HG03342 (cell line): Measurements from ENCODE around the gene CLOCK.

ENCODE experiments used
- ATAC-seq: cut with Tn5 transposase; IDR thresholded peaks from one replicate; pipeline ENCODE4 v1.9.1; 2021; ENCODE audit warnings: mild to moderate bottlenecking, moderate library complexity; ENCODE audit not compliant: unreplicated experiment

Gene CLOCK

GRCh38 chr4:55488716-55489115, 58.0 kb downstream of the CLOCK start:
- no peak for ATAC-seq

- no peak for ATAC-seq
Observed at GRCh38 chr4:55485821-55486220, 60.9 kb downstream of the CLOCK start.

- no peak for ATAC-seq
Observed at GRCh38 chr4:55483315-55483714, 63.4 kb downstream of the CLOCK start.

GRCh38 chr4:55475394-55476243, 71.1 kb downstream of the CLOCK start:
- no peak for ATAC-seq

- no peak for ATAC-seq
Observed at GRCh38 chr4:55469979-55470378, 76.7 kb downstream of the CLOCK start.

- no peak for ATAC-seq
Observed at GRCh38 chr4:55468724-55469123, 78.0 kb downstream of the CLOCK start.

GRCh38 chr4:55466001-55466400, 80.7 kb downstream of the CLOCK start:
- no peak for ATAC-seq

- no peak for ATAC-seq
Observed at GRCh38 chr4:55458611-55459010, 88.1 kb downstream of the CLOCK start.

GRCh38 chr4:55458164-55458563, 88.5 kb downstream of the CLOCK start:
- ATAC-seq, result no peak

GRCh38 chr4:55450566-55450965, 96.1 kb downstream of the CLOCK start:
- ATAC-seq, result no peak

GRCh38 chr4:55447831-55448230, 98.9 kb downstream of the CLOCK start:
- ATAC-seq, result no peak

- no peak for ATAC-seq
Observed at GRCh38 chr4:55447108-55447708, 99.5 kb downstream of the CLOCK start.

- no peak for ATAC-seq
Observed at GRCh38 chr4:55446578-55446922, 100.2 kb downstream of the CLOCK start.

- no peak for ATAC-seq
Observed at GRCh38 chr4:55445921-55446577, 100.7 kb downstream of the CLOCK start.

GRCh38 chr4:55444827-55445226, 101.9 kb downstream of the CLOCK start:
- ATAC-seq, result no peak

GRCh38 chr4:55442541-55442940, 104.2 kb downstream of the CLOCK start:
- ATAC-seq, result no peak

GRCh38 chr4:55440786-55441185, 105.9 kb downstream of the CLOCK start:
- no peak for ATAC-seq

- ATAC-seq, result no peak
Observed at GRCh38 chr4:55439023-55439422, 107.7 kb downstream of the CLOCK start.

- no peak for ATAC-seq
Observed at GRCh38 chr4:55438314-55438713, 108.4 kb downstream of the CLOCK start.

- no peak for ATAC-seq
Observed at GRCh38 chr4:55437823-55438222, 108.9 kb downstream of the CLOCK start.

GRCh38 chr4:55437356-55437796, 109.3 kb downstream of the CLOCK start:
- no peak for ATAC-seq
